Activated CD4-positive, alpha-beta memory T cell treated with anti-CD3 and anti-CD28 coated beads for 36 hours (primary cell): Measurements from ENCODE around the gene MAPK14. TPM values are rescaled to one million over a fixed set of nuclear protein-coding genes. Genes with fewer than 3 reads are reported as not detected.

ENCODE experiments used
- CTCF ChIA-PET: fragments of 350-600 bp; sonication (Branson Sonifier 250); formaldehyde crosslinking; loops from one replicate; lab custom pipeline; 2021; ENCODE audit warnings: antibody characterized with exemption, inconsistent platforms; lab: Charles Lee
- POLR2A ChIA-PET: fragments of 350-600 bp; sonication (Branson Sonifier 250); formaldehyde crosslinking; loops from one replicate; lab custom pipeline; 2021; ENCODE audit warnings: antibody characterized with exemption; lab: Charles Lee
- DNase-seq: peaks from one replicate; pipeline ENCODE4 v3.0.0-alpha.2; 2020
- H3K27ac Mint-ChIP-seq: one replicate; pipeline ENCODE4 v1.8.0; 2021; ENCODE audit warnings: mixed read lengths
- H3K27me3 Mint-ChIP-seq: one replicate; pipeline ENCODE4 v1.8.0; 2021; ENCODE audit warnings: mixed read lengths
- H3K36me3 Mint-ChIP-seq: one replicate; pipeline ENCODE4 v1.8.0; 2021; ENCODE audit warnings: mixed read lengths
- H3K4me1 Mint-ChIP-seq: one replicate; pipeline ENCODE4 v1.8.0; 2021; ENCODE audit warnings: low read depth, mixed read lengths
- H3K4me3 Mint-ChIP-seq: one replicate; pipeline ENCODE4 v1.8.0; 2021; ENCODE audit warnings: mild to moderate bottlenecking, mixed read lengths
- H3K9me3 Mint-ChIP-seq: one replicate; pipeline ENCODE4 v1.8.0; 2021; ENCODE audit warnings: mixed read lengths
- intact Hi-C: fragments of 100-400 bp; cut with micrococcal nuclease; formaldehyde crosslinking; loops from one replicate; pipeline ENCODE4 v1.15.1; 2023
- total RNA-seq, 2 experiments: library from RNA; stranded (reverse); gene quantifications; one replicate each; pipeline ENCODE4 v1.2.3, GENCODE V29; 2021

Gene MAPK14
- total RNA-seq, 2 experiments from 2014 or later = 39.3 to 44.0 TPM

GRCh38 chr6:36056178-36056577 is 28.6 kb downstream of the MAPK14 start:
- Mint-ChIP-seq H3K4me3 (no peak overlapping the region), H3K4me1 (peaks cover 3% of the 10 kb centered on the region), H3K9me3 (no peaks in the 10 kb centered on the region), H3K27me3 (no peaks in the 10 kb centered on the region), H3K27ac (no peak overlapping the region), H3K36me3 (peaks cover 12% of the 10 kb centered on the region)
- CTCF ChIA-PET = interaction anchor here (1.1 to 1.2 kb wide), 2 partner anchors 38 to 151 kb away, joined by 3 to 5 read pairs; no protein-coding TSS in a partner anchor
- POLR2A ChIA-PET = interaction anchor here (1.1 kb wide), 1 partner anchor 29 kb away, joined by 3 read pairs; no protein-coding TSS in a partner anchor
- DNase-seq = no peak
- intact Hi-C loops = no loop called here

DNA sequence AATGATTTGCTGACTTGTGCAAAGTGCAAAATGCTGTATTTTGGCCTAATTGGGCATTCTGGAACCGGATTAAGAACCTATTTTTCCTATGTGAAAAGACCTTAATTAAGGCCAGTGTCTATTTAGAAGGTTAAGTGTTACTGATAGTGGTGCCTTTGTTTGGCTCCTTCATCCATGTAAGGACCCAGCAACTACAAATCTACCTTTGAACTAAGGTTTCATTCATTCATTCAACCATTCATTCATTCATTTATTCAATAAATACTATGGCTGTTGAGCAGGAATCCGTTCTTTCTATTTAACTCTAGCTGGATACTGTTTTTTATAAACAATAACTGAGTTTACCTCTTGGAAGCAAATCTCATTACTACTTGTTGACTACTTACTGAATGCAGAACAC is 33.6 kb downstream of the MAPK14 start:
- H3K27me3 Mint-ChIP-seq = no peaks in the 10 kb centered on the region
- no peak overlapping the region for H3K4me3 Mint-ChIP-seq
- ChIA-PET POLR2A (no interaction called here), CTCF (interaction anchor here (0.7 kb wide), 1 partner anchor 62 kb away, joined by 3 read pairs; no protein-coding TSS in a partner anchor)
- intact Hi-C loops = no loop called here
- no peaks in the 10 kb centered on the region for H3K9me3 Mint-ChIP-seq
- DNase-seq = no peak
- H3K36me3 Mint-ChIP-seq = peaks cover 13% of the 10 kb centered on the region
- H3K27ac Mint-ChIP-seq = no peak overlapping the region
- H3K4me1 Mint-ChIP-seq = peaks cover 21% of the 10 kb centered on the region

- POLR2A ChIA-PET = no interaction called here
- H3K4me3 Mint-ChIP-seq = no peak overlapping the region
- H3K27me3 Mint-ChIP-seq = no peaks in the 10 kb centered on the region
- CTCF ChIA-PET = interaction anchor here (0.8 kb wide), 1 partner anchor 10 kb away, joined by 3 read pairs; no protein-coding TSS in a partner anchor
- H3K9me3 Mint-ChIP-seq = no peaks in the 10 kb centered on the region
- no peak for DNase-seq
- intact Hi-C loops = no loop called here
- peaks cover 13% of the 10 kb centered on the region for H3K36me3 Mint-ChIP-seq
- no peak overlapping the region for H3K27ac Mint-ChIP-seq
- peaks cover 28% of the 10 kb centered on the region for H3K4me1 Mint-ChIP-seq
These were observed 34.6 kb downstream of the MAPK14 start for GRCh38 chr6:36062247-36062646.

DNA sequence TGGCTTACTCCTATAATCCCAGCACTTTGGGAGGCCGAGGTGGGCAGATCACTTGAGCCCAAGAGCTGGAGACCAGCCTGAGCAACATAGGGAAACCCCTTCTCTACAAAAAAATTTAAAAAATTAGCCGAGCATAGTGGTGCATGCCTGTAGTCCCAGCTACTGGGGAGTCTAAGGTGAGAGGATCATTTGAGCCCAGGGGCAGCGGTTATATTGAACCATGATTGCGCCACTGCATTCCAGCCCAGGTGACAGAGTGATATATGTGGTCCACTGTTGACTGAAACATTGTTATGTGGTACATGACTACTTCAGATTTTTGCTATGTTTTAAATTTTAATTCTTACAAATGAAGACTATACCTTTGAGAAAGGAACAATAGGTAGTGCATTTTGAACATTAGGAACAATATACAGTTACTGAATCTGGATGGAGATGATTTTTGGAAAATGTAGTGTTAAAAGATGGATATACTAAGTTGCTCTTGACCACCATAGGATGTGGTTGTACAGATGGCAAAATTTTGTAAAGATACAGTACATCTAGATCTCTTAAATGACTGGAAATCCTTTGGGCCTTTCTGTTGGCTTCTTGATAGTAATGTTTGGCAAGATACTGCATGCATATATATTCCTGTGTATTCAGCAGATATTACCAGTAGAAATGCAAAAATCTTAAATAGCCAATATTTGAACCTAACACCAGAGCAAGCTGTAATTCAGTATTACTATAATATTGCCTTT is 35.9 kb downstream of the MAPK14 start:
- Mint-ChIP-seq H3K4me1 (peaks cover 38% of the 10 kb centered on the region), H3K4me3 (no peak overlapping the region), H3K36me3 (peaks cover 13% of the 10 kb centered on the region), H3K27ac (no peak overlapping the region), H3K27me3 (no peaks in the 10 kb centered on the region), H3K9me3 (no peaks in the 10 kb centered on the region)
- ChIA-PET CTCF (no interaction called here), POLR2A (no interaction called here)
- no peak for DNase-seq
- intact Hi-C loops = no loop called here

DNA sequence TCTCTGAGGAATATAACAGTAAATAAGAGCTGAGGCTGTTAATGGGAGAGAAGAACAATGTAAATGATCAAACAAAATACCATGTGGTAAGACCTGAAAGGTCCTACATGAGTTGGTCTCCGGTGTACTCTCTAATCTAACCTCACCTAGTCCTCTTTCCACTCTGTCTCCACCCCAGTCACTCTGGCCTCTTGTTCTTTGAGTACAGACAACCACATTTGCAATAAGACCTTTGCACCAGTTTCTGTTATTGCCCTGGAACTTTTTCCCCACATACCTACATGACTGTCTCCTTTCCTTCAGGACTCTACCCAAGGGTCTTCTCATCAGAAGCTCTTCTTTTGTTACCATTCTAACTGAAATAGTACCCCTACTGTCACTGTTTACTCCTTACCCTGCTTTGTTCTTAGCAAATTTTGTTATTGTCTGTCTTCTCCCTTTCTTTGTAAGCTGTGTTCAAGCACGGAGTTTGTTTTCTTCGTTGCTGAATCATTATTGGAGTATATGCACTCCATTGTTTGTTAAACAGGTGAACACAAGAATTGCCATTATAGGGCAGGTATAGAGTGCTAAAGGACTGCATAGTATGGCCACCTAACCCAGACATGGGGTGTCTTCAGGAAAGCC is 37.3 kb downstream of the MAPK14 start:
- no peaks in the 10 kb centered on the region for H3K9me3 Mint-ChIP-seq
- CTCF ChIA-PET = no interaction called here
- H3K27me3 Mint-ChIP-seq = no peaks in the 10 kb centered on the region
- DNase-seq = no peak
- peak overlapping the region; percentile 11 for H3K27ac Mint-ChIP-seq
- H3K4me1 Mint-ChIP-seq = peaks cover 43% of the 10 kb centered on the region
- intact Hi-C loops = no loop called here
- no peak overlapping the region for H3K4me3 Mint-ChIP-seq
- H3K36me3 Mint-ChIP-seq = peaks cover 7% of the 10 kb centered on the region
- POLR2A ChIA-PET = no interaction called here

DNA sequence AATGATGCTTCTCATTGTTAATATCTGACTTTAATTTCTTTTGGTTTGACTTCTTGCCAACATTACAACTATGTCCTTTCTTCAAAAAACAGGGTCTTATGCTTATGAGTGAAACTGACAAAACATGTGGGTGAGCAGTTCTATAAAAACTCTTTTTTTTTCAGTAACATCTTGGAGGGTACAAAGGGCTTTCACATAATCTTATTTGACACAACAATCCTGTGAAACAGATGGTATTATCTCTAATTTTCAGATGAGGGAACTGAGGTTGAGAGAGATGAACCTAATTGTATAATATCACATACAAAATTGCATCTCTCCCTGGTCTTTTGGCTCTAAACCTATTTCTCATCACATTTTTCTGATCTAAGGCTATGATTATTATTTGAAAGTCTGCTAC is 38.3 kb downstream of the MAPK14 start:
- Mint-ChIP-seq H3K27ac (no peak overlapping the region), H3K4me1 (peaks cover 48% of the 10 kb centered on the region), H3K9me3 (no peaks in the 10 kb centered on the region), H3K4me3 (no peak overlapping the region), H3K27me3 (no peaks in the 10 kb centered on the region), H3K36me3 (peaks cover 7% of the 10 kb centered on the region)
- intact Hi-C loops = loop anchor here (2.0 kb wide), 1 partner anchor 29 kb away; no protein-coding TSS in a partner anchor
- POLR2A ChIA-PET = no interaction called here
- DNase-seq = no peak
- CTCF ChIA-PET = interaction anchor here (0.6 kb wide), 1 partner anchor 29 kb away, joined by 4 read pairs; no protein-coding TSS in a partner anchor

DNA sequence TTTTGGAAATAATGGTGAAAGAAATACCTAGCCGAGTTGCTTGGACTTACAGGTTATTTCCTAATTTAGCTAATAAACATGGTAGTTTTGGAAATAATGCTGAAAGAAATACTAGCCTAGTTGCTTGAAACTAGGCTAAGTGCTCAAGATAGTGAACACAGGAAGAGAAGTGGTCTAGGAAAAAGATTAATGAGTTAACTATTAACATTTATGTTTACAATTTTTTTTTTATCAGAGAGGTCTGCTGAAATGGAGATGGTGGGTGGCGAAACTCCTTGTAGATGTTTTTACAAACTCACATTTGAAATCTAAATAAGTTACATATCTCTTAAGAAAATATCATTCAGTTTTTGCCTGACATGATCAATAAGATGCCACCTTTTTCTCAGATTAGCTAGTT is 39.2 kb downstream of the MAPK14 start:
- Mint-ChIP-seq H3K36me3 (no peaks in the 10 kb centered on the region), H3K27me3 (no peaks in the 10 kb centered on the region), H3K9me3 (no peaks in the 10 kb centered on the region), H3K4me1 (peaks cover 48% of the 10 kb centered on the region), H3K27ac (no peak overlapping the region), H3K4me3 (no peak overlapping the region)
- intact Hi-C loops = loop anchor here (2.0 kb wide), 1 partner anchor 28 kb away; no protein-coding TSS in a partner anchor
- CTCF ChIA-PET = interaction anchor here (0.7 to 2.0 kb wide), 3 partner anchors 9 to 39 kb away, joined by 3 to 5 read pairs (median 5); partner anchors contain the start of gene MAPK14
- no peak for DNase-seq
- POLR2A ChIA-PET = interaction anchor here (0.6 to 1.1 kb wide), 3 partner anchors 31 to 1190 kb away, joined by 3 to 5 read pairs (median 3); no protein-coding TSS in a partner anchor

- H3K27ac Mint-ChIP-seq = peak overlapping the region; percentile 42
- no peaks in the 10 kb centered on the region for H3K36me3 Mint-ChIP-seq
- CTCF ChIA-PET = interaction anchor here (1.1 to 2.0 kb wide), 2 partner anchors 28 to 40 kb away, joined by 5 read pairs; partner anchors contain the start of gene MAPK14
- peaks cover 48% of the 10 kb centered on the region for H3K4me1 Mint-ChIP-seq
- POLR2A ChIA-PET = interaction anchor here (0.6 to 1.1 kb wide), 2 partner anchors 32 to 128 kb away, joined by 3 to 5 read pairs; no protein-coding TSS in a partner anchor
- no peak overlapping the region for H3K4me3 Mint-ChIP-seq
- no peak for DNase-seq
- no peaks in the 10 kb centered on the region for H3K27me3 Mint-ChIP-seq
- H3K9me3 Mint-ChIP-seq = no peaks in the 10 kb centered on the region
- intact Hi-C loops = loop anchor here (2.0 kb wide), 1 partner anchor 27 kb away; no protein-coding TSS in a partner anchor
These were observed 39.9 kb downstream of the MAPK14 start for GRCh38 chr6:36067374-36068011.

- intact Hi-C loops = no loop called here
- no peaks in the 10 kb centered on the region for H3K36me3 Mint-ChIP-seq
- CTCF ChIA-PET = interaction anchor here (1.1 to 2.9 kb wide), 3 partner anchors 27 to 40 kb away, joined by 5 to 7 read pairs (median 5); partner anchors contain the start of gene MAPK14
- H3K27me3 Mint-ChIP-seq = no peaks in the 10 kb centered on the region
- peaks cover 48% of the 10 kb centered on the region for H3K4me1 Mint-ChIP-seq
- DNase-seq = no peak
- H3K9me3 Mint-ChIP-seq = no peaks in the 10 kb centered on the region
- POLR2A ChIA-PET = interaction anchor here (1.1 kb wide), 1 partner anchor 32 kb away, joined by 5 read pairs; no protein-coding TSS in a partner anchor
- H3K4me3 Mint-ChIP-seq = no peak overlapping the region
- H3K27ac Mint-ChIP-seq = no peak overlapping the region
These were observed 40.4 kb downstream of the MAPK14 start for GRCh38 chr6:36068012-36068392.

GRCh38 chr6:36068586-36068985 is 41.0 kb downstream of the MAPK14 start:
- H3K36me3 Mint-ChIP-seq = no peaks in the 10 kb centered on the region
- CTCF ChIA-PET = interaction anchor here (0.8 to 2.9 kb wide), 3 partner anchors 27 to 41 kb away, joined by 3 to 7 read pairs (median 5); partner anchors contain the start of gene MAPK14
- POLR2A ChIA-PET = no interaction called here
- DNase-seq = no peak
- H3K9me3 Mint-ChIP-seq = no peaks in the 10 kb centered on the region
- H3K4me3 Mint-ChIP-seq = no peak overlapping the region
- intact Hi-C loops = no loop called here
- H3K27ac Mint-ChIP-seq = no peak overlapping the region
- no peaks in the 10 kb centered on the region for H3K27me3 Mint-ChIP-seq
- H3K4me1 Mint-ChIP-seq = peaks cover 48% of the 10 kb centered on the region

GRCh38 chr6:36069573-36069972 is 42.0 kb downstream of the MAPK14 start:
- no peaks in the 10 kb centered on the region for H3K36me3 Mint-ChIP-seq
- intact Hi-C loops = no loop called here
- H3K9me3 Mint-ChIP-seq = no peaks in the 10 kb centered on the region
- ChIA-PET CTCF (interaction anchor here (0.8 to 2.9 kb wide), 2 partner anchors 26 to 42 kb away, joined by 3 to 7 read pairs; partner anchors contain the start of gene MAPK14), POLR2A (no interaction called here)
- no peak for DNase-seq
- no peak overlapping the region for H3K27ac Mint-ChIP-seq
- no peak overlapping the region for H3K4me3 Mint-ChIP-seq
- H3K4me1 Mint-ChIP-seq = peaks cover 43% of the 10 kb centered on the region
- H3K27me3 Mint-ChIP-seq = no peaks in the 10 kb centered on the region
